PC-3 (cell line): ENCODE measurements around the gene ZFP36L1. TPM values are rescaled to one million over a fixed set of nuclear protein-coding genes. Genes with fewer than 3 reads are reported as not detected.

Experiments
- ATAC-seq: fragments of 200-7000 bp; cut with Tn5 transposase; 2 replicates; pipeline ENCODE4 v1.9.1; 2020; ENCODE audit warnings: mild to moderate bottlenecking, moderate library complexity
- BruUV-seq: library from RNA; stranded (reverse); fragments of 400-500 nt; replicated peaks from 2 replicates; lab custom pipeline; 2021; lab: Mats Ljungman, UMichigan
- CTCF ChIA-PET: fragments of 300-600 bp; sonication (Branson Sonifier 250); formaldehyde crosslinking; loops from one replicate; lab custom pipeline; 2022; ENCODE audit warnings: antibody characterized with exemption; lab: Charles Lee
- POLR2A ChIA-PET: fragments of 300-600 bp; sonication (Branson Sonifier 250); formaldehyde crosslinking; loops from one replicate; lab custom pipeline; 2022; ENCODE audit warnings: antibody characterized with exemption; ENCODE audit not compliant: unreplicated experiment; lab: Charles Lee
- DNase-seq: peaks from one replicate; pipeline ENCODE4 v3.0.0-alpha.2; 2015
- H2AFZ ChIP-seq: fragments of 300-600 bp; sonication (generic); 2 replicates; pipeline ENCODE4 v1.6.0; 2016; ENCODE audit warnings: antibody characterized with exemption, low read length
- H3F3A ChIP-seq: fragments of 300-600 bp; sonication (generic); one replicate; pipeline ENCODE4 v1.6.0; 2017; ENCODE audit warnings: antibody characterized with exemption, low read length, control low read depth, mild to moderate bottlenecking; ENCODE audit not compliant: unreplicated experiment
- H3K27ac ChIP-seq: fragments of 300-600 bp; sonication (generic); 2 replicates; pipeline ENCODE4 v1.5.1; 2016; ENCODE audit warnings: mild to moderate bottlenecking, low read length
- H3K27me3 ChIP-seq: fragments of 300-600 bp; sonication (generic); 2 replicates; pipeline ENCODE4 v1.6.1; 2016; ENCODE audit warnings: low read length, mixed read lengths
- H3K36me3 ChIP-seq: fragments of 300-600 bp; sonication (generic); 2 replicates; pipeline ENCODE4 v1.6.1; 2016; ENCODE audit warnings: low read depth, mixed run types, low read length, mixed read lengths
- H3K4me1 ChIP-seq: fragments of 300-600 bp; sonication (generic); 2 replicates; pipeline ENCODE4 v1.5.1; 2016; ENCODE audit warnings: low read length; ENCODE audit not compliant: insufficient read depth
- H3K4me2 ChIP-seq: fragments of 300-600 bp; sonication (generic); 2 replicates; pipeline ENCODE4 v1.6.0; 2016; ENCODE audit warnings: low read length
- H3K4me3 ChIP-seq: fragments of 300-600 bp; sonication (generic); 2 replicates; pipeline ENCODE4 v1.5.1; 2016; ENCODE audit warnings: mild to moderate bottlenecking, low read length, mixed read lengths
- H3K79me2 ChIP-seq: fragments of 300-600 bp; sonication (generic); 2 replicates; pipeline ENCODE4 v1.6.1; 2017; ENCODE audit warnings: low read length, mixed read lengths
- H3K9ac ChIP-seq: fragments of 300-600 bp; sonication (generic); 2 replicates; pipeline ENCODE4 v1.6.0; 2016; ENCODE audit warnings: mild to moderate bottlenecking, low read length
- H3K9me2 ChIP-seq: fragments of 300-600 bp; sonication (generic); replicated peaks from 2 replicates; pipeline ENCODE4 v1.6.1; 2016; ENCODE audit warnings: mixed run types, low read length, mixed read lengths
- H3K9me3 ChIP-seq: fragments of 300-600 bp; sonication (generic); 2 replicates; pipeline ENCODE4 v1.6.1; 2016; ENCODE audit warnings: low read length, mixed read lengths
- H4K20me1 ChIP-seq: fragments of 300-600 bp; sonication (generic); 2 replicates; pipeline ENCODE4 v1.6.1; 2016; ENCODE audit warnings: low read length, mixed read lengths
- CTCF ChIP-seq: fragments of 300-600 bp; sonication (generic); conservative IDR thresholded peaks from 2 replicates; pipeline ENCODE4 v1.5.1; 2017; ENCODE audit warnings: antibody characterized with exemption, low read depth, mild to moderate bottlenecking, low read length
- EZH2 ChIP-seq: fragments of 300-600 bp; sonication (generic); IDR thresholded peaks from one replicate; pipeline ENCODE4 v1.6.1; 2017; ENCODE audit warnings: antibody characterized with exemption, mild to moderate bottlenecking, low read length; ENCODE audit not compliant: unreplicated experiment
- EZH2phosphoT487 ChIP-seq: fragments of 300-600 bp; sonication (generic); IDR thresholded peaks from 2 replicates; pipeline ENCODE4 v1.6.1; 2018; ENCODE audit warnings: mild to moderate bottlenecking, antibody characterized with exemption, low read length, borderline replicate concordance
- intact Hi-C: fragments of 100-400 bp; cut with micrococcal nuclease; formaldehyde crosslinking; loops from 2 replicates; pipeline ENCODE4 v1.9.0; 2023
- total RNA-seq: library from RNA; depleted of rRNA; stranded (reverse); fragments of >200 nt; gene quantifications from 2 replicates; pipeline ENCODE4 v1.2.3, GENCODE V29; 2014; rRNA removed

ZFP36L1 gene
- total RNA-seq, 1 experiment from 2014 or later, result 63.1 TPM

- ATAC-seq, result no peak
- POLR2A ChIA-PET, result no interaction called here
- BruUV-seq, result no TSS peak
Observed at GRCh38 chr14:68738559-68738958, 54.3 kb downstream of the ZFP36L1 start.

More at GRCh38 chr14:68738559-68738958, 54.3 kb downstream of the ZFP36L1 start:
- DNase-seq, result no peak
- Histone ChIP-seq H3K9ac (no peak overlapping the region), H3K4me3 (no peak overlapping the region), H3K4me2 (no peak overlapping the region), H3K9me3 (no peaks in the 10 kb centered on the region), H3F3A (no peaks in the 10 kb centered on the region), H3K27me3 (no peaks in the 10 kb centered on the region), H3K36me3 (no peaks in the 10 kb centered on the region), H3K27ac (no peak overlapping the region), H2AFZ (no peak overlapping the region), H3K9me2 (no peaks in the 10 kb centered on the region), H3K79me2 (no peaks in the 10 kb centered on the region), H4K20me1 (no peaks in the 10 kb centered on the region), H3K4me1 (no peaks in the 10 kb centered on the region)
- CTCF ChIA-PET, result no interaction called here
- intact Hi-C loops, result no loop called here
- no peak for TF ChIP-seq EZH2
- TF ChIP-seq CTCF, result no peak
- no peak for TF ChIP-seq EZH2phosphoT487

Other genes starting within 250 kb of the ZFP36L1 start
- 303 and 400 TPM in 2 replicates for gene ACTN1, start 186.2 kb upstream of the ZFP36L1 start, total RNA-seq